H1 (cell line): ENCODE measurements around the gene DNM2. TPM values are rescaled to one million over a fixed set of nuclear protein-coding genes. Genes with fewer than 3 reads are reported as not detected.

Experiments
- CEBPB ChIP-seq: IDR thresholded peaks from 2 replicates; pipeline ENCODE4 v1.6.1; 2012; ENCODE audit warnings: low read depth, low read length
- FOSL1 ChIP-seq: IDR thresholded peaks from 2 replicates; pipeline ENCODE4 v1.6.1; 2011; ENCODE audit warnings: mild to moderate bottlenecking, low read depth, low read length, moderate library complexity; ENCODE audit not compliant: insufficient read depth
- KDM1A ChIP-seq: fragments of 200-600, 300-600 bp; sonication (generic); IDR thresholded peaks from 2 replicates; pipeline ENCODE4 v1.7.1; 2016; ENCODE audit warnings: mild to moderate bottlenecking, low read length, borderline replicate concordance
- RBBP5 ChIP-seq: IDR thresholded peaks from 2 replicates; pipeline ENCODE4 v1.7.1; 2012; ENCODE audit warnings: low read depth, mild to moderate bottlenecking, inconsistent platforms, low read length, moderate library complexity, borderline replicate concordance
- RFX5 ChIP-seq: IDR thresholded peaks from 2 replicates; pipeline ENCODE4 v1.6.1; 2011; ENCODE audit warnings: low read depth, low read length, improper control_type of control experiment, borderline replicate concordance
- SRF ChIP-seq: IDR thresholded peaks from 2 replicates; pipeline ENCODE4 v1.6.1; 2011; ENCODE audit warnings: mild to moderate bottlenecking, low read depth, low read length, moderate library complexity
- YY1 ChIP-seq: IDR thresholded peaks from 2 replicates; pipeline ENCODE4 v1.6.1; 2011; ENCODE audit warnings: low read depth, mild to moderate bottlenecking, low read length
- polyA plus RNA-seq, 7 experiments: library from polyadenylated mRNA; depleted of rRNA in 3 of 7; stranded (reverse) in 5 of 7; unstranded in 2 of 7; fragments of >200 nt in 5 of 7; fragments of 200-250 nt in 2 of 7; gene quantifications; 1 replicate in 5 of 7; 2 replicates in 1 of 7; 4 replicates in 1 of 7; pipeline versions ENCODE4 v1.2.1 to v1.2.3, GENCODE V29; 2011 to 2013; ENCODE audit warnings: missing spikeins in 2 of 7, mixed read lengths in 2 of 7
- total RNA-seq: library from RNA; stranded (reverse); fragmentation: NEBNext Ultra II Directional; extraction: Animal tissue kit (Norgen Biotek cat#: 25700); gene quantifications from 2 replicates; pipeline ENCODE4 v1.2.1, GENCODE V29; 2021

Gene DNM2
- total and polyA plus RNA-seq, 2 of the 8 experiments (the other 6 are each of a cell fraction or from before 2014, with no cell fraction given), result 61.9 to 120 TPM

DNA sequence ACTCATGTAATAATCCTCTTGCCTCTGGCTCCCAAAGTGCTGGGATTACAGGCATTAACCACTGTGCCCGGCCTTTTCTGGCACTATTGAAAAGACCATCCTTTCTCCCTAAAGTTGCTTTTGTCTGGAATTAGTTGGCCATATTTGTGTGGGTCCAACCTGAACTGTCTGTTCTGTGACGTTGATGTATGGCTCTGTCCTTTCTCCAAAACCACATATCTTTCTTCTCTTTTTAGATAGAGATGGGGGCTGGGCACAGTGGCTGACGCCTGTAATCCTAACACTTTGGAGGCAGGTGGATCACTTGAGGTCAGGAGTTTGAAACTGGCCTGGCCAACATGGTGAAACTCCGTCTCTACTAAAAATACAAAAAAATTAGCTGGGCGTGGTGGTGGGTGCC lies 17.9 kb downstream of the DNM2 start (continued):
- no peak for TF ChIP-seq CEBPB
- no peak for TF ChIP-seq RBBP5
- no peak for TF ChIP-seq FOSL1
- TF ChIP-seq YY1, result no peak
- no peak for TF ChIP-seq SRF
- no peak for TF ChIP-seq RFX5
- TF ChIP-seq KDM1A, result no peak
